HL-60 (cell line): ENCODE measurements around the gene SENP3.
A peak's percentile ranks its signal among the peaks of the same experiment; 100 is the strongest.

ENCODE experiments used
- GABPA ChIP-seq: IDR thresholded peaks from 2 replicates; pipeline ENCODE4 v1.6.1; 2012; ENCODE audit warnings: low read depth
- POLR2AphosphoS5 ChIP-seq: IDR thresholded peaks from 2 replicates; pipeline ENCODE4 v1.6.1; 2012; ENCODE audit warnings: low read depth
- SPI1 ChIP-seq: IDR thresholded peaks from 2 replicates; pipeline ENCODE4 v1.6.1; 2012; ENCODE audit warnings: low read depth, mild to moderate bottlenecking, borderline replicate concordance
- TF ChIP-seq, protein P1 (sequence below): IDR thresholded peaks from 2 replicates; pipeline ENCODE4 v1.6.1; 2012; ENCODE audit warnings: low read depth; ENCODE audit not compliant: insufficient replicate concordance
- TF ChIP-seq, protein P2 (sequence below): IDR thresholded peaks from one replicate; pipeline ENCODE4 v1.5.1; 2011; ENCODE audit warnings: low read length, control low read depth, inconsistent platforms; ENCODE audit not compliant: insufficient read depth

DNA sequence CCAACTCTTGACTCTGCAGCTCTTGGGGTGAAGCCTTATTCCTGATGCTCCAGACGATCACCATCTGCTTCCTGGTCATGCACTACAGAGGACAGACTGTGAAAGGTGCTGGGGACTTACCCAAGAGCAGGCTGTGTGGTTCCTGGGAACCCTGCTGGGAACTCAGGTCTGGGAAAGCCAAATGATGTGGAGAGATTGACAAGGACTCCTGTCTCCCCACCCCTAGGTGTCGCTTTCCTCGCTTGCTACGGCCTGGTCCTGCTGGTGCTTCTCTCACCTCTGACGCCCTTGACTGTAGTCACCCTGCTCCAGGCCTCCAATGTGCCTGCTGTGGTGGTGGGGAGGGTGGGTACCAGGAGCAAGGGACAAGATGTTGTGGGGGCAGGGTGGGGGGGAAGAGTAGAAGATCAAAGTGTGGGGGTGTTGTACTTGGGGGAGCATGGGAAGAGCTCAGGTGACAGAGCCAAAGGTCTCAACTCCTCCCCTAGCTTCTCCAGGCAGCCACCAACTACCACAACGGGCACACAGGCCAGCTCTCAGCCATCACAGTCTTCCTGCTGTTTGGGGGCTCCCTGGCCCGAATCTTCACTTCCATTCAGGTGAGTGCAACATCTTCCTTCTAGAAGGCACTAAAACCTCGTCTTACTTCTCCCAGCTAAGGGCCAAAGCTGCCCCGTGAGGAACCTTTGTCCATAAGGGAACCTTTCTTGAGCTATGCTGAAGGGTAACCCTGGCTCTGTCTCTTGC lies 25.1 kb downstream of the SENP3 start:
- TF ChIP-seq, protein P1, sequence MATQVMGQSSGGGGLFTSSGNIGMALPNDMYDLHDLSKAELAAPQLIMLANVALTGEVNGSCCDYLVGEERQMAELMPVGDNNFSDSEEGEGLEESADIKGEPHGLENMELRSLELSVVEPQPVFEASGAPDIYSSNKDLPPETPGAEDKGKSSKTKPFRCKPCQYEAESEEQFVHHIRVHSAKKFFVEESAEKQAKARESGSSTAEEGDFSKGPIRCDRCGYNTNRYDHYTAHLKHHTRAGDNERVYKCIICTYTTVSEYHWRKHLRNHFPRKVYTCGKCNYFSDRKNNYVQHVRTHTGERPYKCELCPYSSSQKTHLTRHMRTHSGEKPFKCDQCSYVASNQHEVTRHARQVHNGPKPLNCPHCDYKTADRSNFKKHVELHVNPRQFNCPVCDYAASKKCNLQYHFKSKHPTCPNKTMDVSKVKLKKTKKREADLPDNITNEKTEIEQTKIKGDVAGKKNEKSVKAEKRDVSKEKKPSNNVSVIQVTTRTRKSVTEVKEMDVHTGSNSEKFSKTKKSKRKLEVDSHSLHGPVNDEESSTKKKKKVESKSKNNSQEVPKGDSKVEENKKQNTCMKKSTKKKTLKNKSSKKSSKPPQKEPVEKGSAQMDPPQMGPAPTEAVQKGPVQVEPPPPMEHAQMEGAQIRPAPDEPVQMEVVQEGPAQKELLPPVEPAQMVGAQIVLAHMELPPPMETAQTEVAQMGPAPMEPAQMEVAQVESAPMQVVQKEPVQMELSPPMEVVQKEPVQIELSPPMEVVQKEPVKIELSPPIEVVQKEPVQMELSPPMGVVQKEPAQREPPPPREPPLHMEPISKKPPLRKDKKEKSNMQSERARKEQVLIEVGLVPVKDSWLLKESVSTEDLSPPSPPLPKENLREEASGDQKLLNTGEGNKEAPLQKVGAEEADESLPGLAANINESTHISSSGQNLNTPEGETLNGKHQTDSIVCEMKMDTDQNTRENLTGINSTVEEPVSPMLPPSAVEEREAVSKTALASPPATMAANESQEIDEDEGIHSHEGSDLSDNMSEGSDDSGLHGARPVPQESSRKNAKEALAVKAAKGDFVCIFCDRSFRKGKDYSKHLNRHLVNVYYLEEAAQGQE = no peak
- TF ChIP-seq, protein P2, sequence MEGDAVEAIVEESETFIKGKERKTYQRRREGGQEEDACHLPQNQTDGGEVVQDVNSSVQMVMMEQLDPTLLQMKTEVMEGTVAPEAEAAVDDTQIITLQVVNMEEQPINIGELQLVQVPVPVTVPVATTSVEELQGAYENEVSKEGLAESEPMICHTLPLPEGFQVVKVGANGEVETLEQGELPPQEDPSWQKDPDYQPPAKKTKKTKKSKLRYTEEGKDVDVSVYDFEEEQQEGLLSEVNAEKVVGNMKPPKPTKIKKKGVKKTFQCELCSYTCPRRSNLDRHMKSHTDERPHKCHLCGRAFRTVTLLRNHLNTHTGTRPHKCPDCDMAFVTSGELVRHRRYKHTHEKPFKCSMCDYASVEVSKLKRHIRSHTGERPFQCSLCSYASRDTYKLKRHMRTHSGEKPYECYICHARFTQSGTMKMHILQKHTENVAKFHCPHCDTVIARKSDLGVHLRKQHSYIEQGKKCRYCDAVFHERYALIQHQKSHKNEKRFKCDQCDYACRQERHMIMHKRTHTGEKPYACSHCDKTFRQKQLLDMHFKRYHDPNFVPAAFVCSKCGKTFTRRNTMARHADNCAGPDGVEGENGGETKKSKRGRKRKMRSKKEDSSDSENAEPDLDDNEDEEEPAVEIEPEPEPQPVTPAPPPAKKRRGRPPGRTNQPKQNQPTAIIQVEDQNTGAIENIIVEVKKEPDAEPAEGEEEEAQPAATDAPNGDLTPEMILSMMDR = peak; percentile 56
- TF ChIP-seq POLR2AphosphoS5 (no peak), GABPA (no peak), SPI1 (no peak)
